Hematopoietic multipotent progenitor cell (in vitro differentiated cells): Measurements from ENCODE around the gene CCDC169. TPM values are rescaled to one million over a fixed set of nuclear protein-coding genes. Genes with fewer than 3 reads are reported as not detected.

Experiments used
- small RNA-seq: library from RNA; depleted of rRNA; stranded (forward); fragments of <200 nt; gene quantifications from one replicate; pipeline ENCODE3, GENCODE V24; 2012
- total RNA-seq: library from RNA; depleted of rRNA; stranded (reverse); fragments of >200 nt; gene quantifications from one replicate; pipeline ENCODE4 v1.2.3, GENCODE V29; 2012

Gene CCDC169
- total RNA-seq, 1 donor = 1.3 TPM

Small RNA genes lying within 50 kb of the gene (small RNA-seq; reads per million reads assigned to genes)
- not detected for gene RNU6-71P

Other genes starting within 250 kb of the CCDC169 start
- gene DCLK1, start 166.4 kb downstream of the CCDC169 start, total RNA-seq = under 0.01 TPM
- 0.54 TPM for gene SOHLH2, start 83.3 kb downstream of the CCDC169 start, total RNA-seq
- gene SPART, start 48.6 kb upstream of the CCDC169 start, total RNA-seq = 41.5 TPM
- gene CCNA1, start 134.7 kb upstream of the CCDC169 start, total RNA-seq = 0.81 TPM